GM12878 (cell line): ENCODE data around the gene PROP1. TPM values are rescaled to one million over a fixed set of nuclear protein-coding genes. Genes with fewer than 3 reads are reported as not detected.

Experiments
- ATAC-seq: fragments of 200-7000 bp; cut with Tn5 transposase; 3 replicates; pipeline ENCODE4 v1.9.1; 2020; ENCODE audit warnings: mild to moderate bottlenecking, moderate library complexity
- BruUV-seq: library from RNA; stranded (reverse); fragments of 400-500 nt; replicated peaks from 2 replicates; lab custom pipeline; 2021; lab: Mats Ljungman, UMichigan
- CTCF ChIA-PET: fragments of 300-600 bp; sonication (Branson Sonifier 250); formaldehyde crosslinking; extraction: SDS; loops from one replicate; lab custom pipeline; 2021; ENCODE audit warnings: inconsistent platforms; lab: Yijun Ruan, JAX
- POLR2A ChIA-PET: fragments of 350-600 bp; formaldehyde crosslinking; extraction: SDS; loops from one replicate; lab custom pipeline; 2021; ENCODE audit warnings: inconsistent platforms; lab: Charles Lee
- RAD21 ChIA-PET: fragments of 300-600 bp; sonication (Branson Sonifier 250); formaldehyde crosslinking; loops from one replicate; lab custom pipeline; 2023; ENCODE audit warnings: antibody characterized with exemption; ENCODE audit not compliant: unreplicated experiment; lab: Charles Lee
- SMC1A ChIA-PET: fragments of 300-600 bp; sonication (Branson Sonifier 250); formaldehyde crosslinking; loops from one replicate; lab custom pipeline; 2023; ENCODE audit not compliant: unreplicated experiment, uncharacterized antibody; lab: Charles Lee
- DNase-seq: peaks from one replicate; pipeline ENCODE4 v3.0.0-alpha.2; 2011; ENCODE audit warnings: low read depth, low spot score
- FAIRE-seq: peaks from 3 replicates; lab custom pipeline; 2011; peaks lifted over from hg19 to GRCh38; lab: Jason Lieb, UNC
- H2AFZ ChIP-seq: 2 replicates; pipeline ENCODE4 v1.6.0; 2011; ENCODE audit warnings: low read depth, low read length, control low read depth; ENCODE audit not compliant: control insufficient read depth
- H3K27ac ChIP-seq: 2 replicates; pipeline ENCODE4 v1.5.1; 2011; ENCODE audit warnings: control low read depth; ENCODE audit not compliant: control insufficient read depth, insufficient read depth
- H3K27me3 ChIP-seq, 2 experiments: replicated peaks in 1 of 2; 2 replicates each; pipeline versions ENCODE4 v1.6.0 to v1.6.1; 2011; ENCODE audit warnings: low read length in 1 of 2; ENCODE audit not compliant: control insufficient read depth in 2 of 2, insufficient read depth in 2 of 2
- H3K36me3 ChIP-seq, 2 experiments: 2 replicates each; pipeline ENCODE4 v1.5.1; 2011; ENCODE audit warnings: low read length in 1 of 2; ENCODE audit not compliant: control insufficient read depth in 2 of 2, insufficient read depth in 2 of 2
- H3K4me1 ChIP-seq: 2 replicates; pipeline ENCODE4 v1.6.1; 2011; ENCODE audit warnings: mild to moderate bottlenecking, low read length, moderate library complexity, mixed read lengths; ENCODE audit not compliant: control insufficient read depth, insufficient read depth
- H3K4me2 ChIP-seq: 2 replicates; pipeline ENCODE4 v1.6.0; 2011; ENCODE audit warnings: control low read depth; ENCODE audit not compliant: control insufficient read depth, insufficient read depth
- H3K4me3 ChIP-seq: fragments of 200-600 bp; sonication (generic); 2 replicates; pipeline ENCODE4 v1.5.1; 2016
- H3K79me2 ChIP-seq: 2 replicates; pipeline ENCODE4 v1.6.0; 2011; ENCODE audit warnings: low read length; ENCODE audit not compliant: control insufficient read depth, insufficient read depth
- H3K9ac ChIP-seq: 2 replicates; pipeline ENCODE4 v1.8.0; 2011; ENCODE audit warnings: low read length, control low read depth, mixed read lengths; ENCODE audit not compliant: control insufficient read depth, insufficient read depth
- H3K9me3 ChIP-seq: replicated peaks from 3 replicates; pipeline ENCODE4 v1.5.1; 2011; ENCODE audit warnings: mild to moderate bottlenecking, low read length; ENCODE audit not compliant: control insufficient read depth, insufficient read depth
- H4K20me1 ChIP-seq: 2 replicates; pipeline ENCODE4 v1.6.0; 2011; ENCODE audit not compliant: control insufficient read depth, insufficient read depth
- BCL3 ChIP-seq: IDR thresholded peaks from 2 replicates; pipeline ENCODE4 v1.6.1; 2011; ENCODE audit warnings: borderline replicate concordance, low read depth, mild to moderate bottlenecking, moderate library complexity, low read length; ENCODE audit not compliant: insufficient read depth, poor library complexity, severe bottlenecking
- CBX5 ChIP-seq: sonication (generic); IDR thresholded peaks from 2 replicates; pipeline ENCODE4 v1.6.1; 2016; ENCODE audit warnings: low read depth, moderate library complexity, mild to moderate bottlenecking, inconsistent platforms
- CHD2 ChIP-seq: IDR thresholded peaks from 2 replicates; pipeline ENCODE4 v1.6.1; 2011; ENCODE audit warnings: low read depth, low read length, improper control_type of control experiment, borderline replicate concordance
- DPF2 ChIP-seq: fragments of 450-650 bp; IDR thresholded peaks from 2 replicates; pipeline ENCODE4 v1.6.1; 2017; ENCODE audit warnings: mild to moderate bottlenecking
- NFYA ChIP-seq: IDR thresholded peaks from 2 replicates; pipeline ENCODE4 v1.6.1; 2011; ENCODE audit warnings: low read depth, mild to moderate bottlenecking, low read length, improper control_type of control experiment, borderline replicate concordance
- PML ChIP-seq: IDR thresholded peaks from 2 replicates; pipeline ENCODE4 v1.6.1; 2012; ENCODE audit warnings: low read length, inconsistent platforms
- POLR2AphosphoS2 ChIP-seq: IDR thresholded peaks from 2 replicates; pipeline ENCODE4 v1.6.1; 2011; ENCODE audit warnings: low read depth, mild to moderate bottlenecking, low read length, improper control_type of control experiment, moderate library complexity
- PRDM15 ChIP-seq: fragments of 450-650 bp; formaldehyde crosslinking; IDR thresholded peaks from 2 replicates; pipeline ENCODE4 v1.4.0; 2020; ENCODE audit warnings: mild to moderate bottlenecking, moderate library complexity
- RCOR1 ChIP-seq: conservative IDR thresholded peaks from 2 replicates; pipeline ENCODE4 v1.6.1; 2012; ENCODE audit warnings: low read depth, low read length, improper control_type of control experiment
- TAF1 ChIP-seq: IDR thresholded peaks from 2 replicates; pipeline ENCODE4 v1.6.1; 2011; ENCODE audit warnings: mild to moderate bottlenecking, low read depth, low read length, borderline replicate concordance
- WGBS: methylation state at CpG from one replicate; pipeline ENCODE4 v1.1.6; 2016; ENCODE audit warnings: low lambda C conversion rate; ENCODE audit not compliant: insufficient replicate concordance, insufficient coverage; ENCODE audit errors: missing lambda C conversion rate; 5-methylcytosine and 5-hydroxymethylcytosine counted together
- in situ Hi-C: fragments of 300-500 bp; cut with MboI; formaldehyde crosslinking; loops from 9 replicates; pipeline ENCODE4 v1.14.3; 2018; ENCODE audit warnings: mixed read lengths
- intact Hi-C: fragments of 100-400 bp; cut with micrococcal nuclease; formaldehyde crosslinking; loops from one replicate; pipeline ENCODE4 v1.14.2; 2022; ENCODE audit not compliant: unreplicated experiment
- polyA plus RNA-seq, 11 experiments: library from polyadenylated mRNA; depleted of rRNA in 4 of 11; unstranded in 6 of 11; stranded (reverse) in 5 of 11; fragments of >200 nt; fragmentation: Nextera tagmentation in 4 of 11; fragmentation: Illumina TruSeq in 1 of 11; extraction: Ambion mirVana in 4 of 11; extraction: Trizol in 1 of 11; gene quantifications; 1 replicate in 1 of 11; 2 replicates in 10 of 11; pipeline versions ENCODE4 v1.2.1 to v1.2.3, GENCODE V29; 2011 to 2016; ENCODE audit warnings: inconsistent platforms in 2 of 11, missing spikeins in 2 of 11, low read depth in 1 of 11
- total RNA-seq, 4 experiments: library from RNA; depleted of rRNA in 3 of 4; stranded (reverse); fragments of >200 nt in 3 of 4; fragmentation: Illumina TruSeq in 1 of 4; extraction: Trizol in 1 of 4; gene quantifications; 2 replicates each; pipeline versions ENCODE4 v1.2.1 to v1.2.3, GENCODE V29; 2013 to 2021

The PROP1 gene
- total and polyA plus RNA-seq, 10 of the 15 experiments (the other 5 are each of a cell fraction or from before 2014, with no cell fraction given) = not detected

DNA sequence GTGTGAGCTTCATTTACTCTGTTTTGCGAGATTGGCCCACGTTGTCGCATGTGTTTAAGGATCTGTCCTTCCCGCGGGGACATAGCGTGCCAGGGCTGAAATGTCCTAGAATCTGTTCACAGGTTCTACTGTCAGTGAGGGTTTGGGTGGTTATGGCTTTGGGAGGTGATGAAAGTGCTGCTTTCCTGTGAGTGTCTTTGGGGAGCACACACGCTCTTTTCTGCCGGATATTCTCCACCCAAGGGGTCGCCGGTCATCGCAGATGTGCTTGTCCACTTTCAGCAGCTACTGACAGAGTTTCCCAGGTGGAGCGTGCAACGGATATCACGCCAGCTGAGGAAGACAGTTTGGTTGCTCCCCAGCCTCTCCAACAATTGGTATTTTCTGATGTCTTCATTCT, 32.1 kb downstream of the PROP1 start:
- ChIA-PET RAD21 (no interaction called here), SMC1A (no interaction called here), POLR2A (no interaction called here), CTCF (no interaction called here)
- FAIRE-seq (no peak), DNase-seq (no peak)
- Histone ChIP-seq H4K20me1 (no peaks in the 10 kb centered on the region), H3K36me3 (no peaks in the 10 kb centered on the region), H3K4me2 (no peak overlapping the region), H3K27ac (no peak overlapping the region), H3K9ac (no peak overlapping the region)
- TF ChIP-seq BCL3 (no peak), DPF2 (no peak), POLR2AphosphoS2 (no peak), PML (no peak), PRDM15 (no peak), CBX5 (no peak), TAF1 (no peak), RCOR1 (no peak), NFYA (no peak), CHD2 (no peak)
- TF ChIP-seq, all 136 proteins: peak for 0
- no peaks in the 10 kb centered on the region for H3K4me1 ChIP-seq
- BruUV-seq = no TSS peak
- no peak overlapping the region for H3K4me3 ChIP-seq
- ATAC-seq = no peak
- H2AFZ ChIP-seq = no peak overlapping the region
- 80% methylated on average over 14 of the region's 14 CpGs for WGBS
- no peaks in the 10 kb centered on the region for H3K27me3 ChIP-seq
- no peaks in the 10 kb centered on the region; the same call in 1 of the 3 replicates for H3K9me3 ChIP-seq
- H3K79me2 ChIP-seq = no peaks in the 10 kb centered on the region
- in situ Hi-C loops = no loop called here
- intact Hi-C loops = no loop called here
